Endothelial cell (in vitro differentiated cells): ENCODE measurements around the gene DMD. TPM values are rescaled to one million over a fixed set of nuclear protein-coding genes. Genes with fewer than 3 reads are reported as not detected.

Experiments used
- DNase-seq: peaks from one replicate; pipeline ENCODE4 v3.0.0; 2021; ENCODE audit warnings: low spot score
- H3K27ac Mint-ChIP-seq: one replicate; pipeline ENCODE4 v1.8.0; 2021; ENCODE audit warnings: mixed read lengths, inconsistent platforms; ENCODE audit not compliant: unreplicated experiment
- H3K27me3 Mint-ChIP-seq: one replicate; pipeline ENCODE4 v1.8.0; 2021; ENCODE audit warnings: mild to moderate bottlenecking, moderate library complexity, mixed read lengths, inconsistent platforms; ENCODE audit not compliant: unreplicated experiment
- H3K36me3 Mint-ChIP-seq: one replicate; pipeline ENCODE4 v1.8.0; 2021; ENCODE audit warnings: mild to moderate bottlenecking, low read depth, mixed read lengths, inconsistent platforms; ENCODE audit not compliant: unreplicated experiment
- H3K4me1 Mint-ChIP-seq: one replicate; pipeline ENCODE4 v1.8.0; 2021; ENCODE audit warnings: mild to moderate bottlenecking, mixed read lengths, inconsistent platforms; ENCODE audit not compliant: unreplicated experiment
- H3K4me3 Mint-ChIP-seq: one replicate; pipeline ENCODE4 v1.8.0; 2021; ENCODE audit warnings: mild to moderate bottlenecking, mixed read lengths, inconsistent platforms; ENCODE audit not compliant: unreplicated experiment
- H3K9me3 Mint-ChIP-seq: one replicate; pipeline ENCODE4 v1.8.0; 2021; ENCODE audit warnings: mixed read lengths, inconsistent platforms; ENCODE audit not compliant: unreplicated experiment
- CTCF ChIP-seq: fragments of 200-600 bp; sonication (generic); IDR thresholded peaks from one replicate; pipeline ENCODE4 v1.5.0; 2021; ENCODE audit warnings: antibody characterized with exemption; ENCODE audit not compliant: unreplicated experiment
- total RNA-seq: library from RNA; stranded (reverse); fragmentation: NEBNext Ultra II Directional; extraction: Animal tissue kit (Norgen Biotek cat#: 25700); gene quantifications from one replicate; pipeline ENCODE4 v1.2.1, GENCODE V29; 2021; ENCODE audit not compliant: unreplicated experiment

Gene DMD
- total RNA-seq, 1 donor from 2014 or later: 5.5 TPM

- Mint-ChIP-seq H3K27ac (no peak overlapping the region), H3K9me3 (no peaks in the 10 kb centered on the region), H3K4me3 (no peak overlapping the region), H3K27me3 (peaks cover 1% of the 10 kb centered on the region), H3K36me3 (no peaks in the 10 kb centered on the region), H3K4me1 (no peaks in the 10 kb centered on the region)
- TF ChIP-seq CTCF: no peak
- no peak for DNase-seq
Observed at GRCh38 chrX:32847921-32848320, 363.4 kb downstream of the DMD start.

- no peak for TF ChIP-seq CTCF
- H3K36me3 Mint-ChIP-seq: no peaks in the 10 kb centered on the region
- no peaks in the 10 kb centered on the region for H3K9me3 Mint-ChIP-seq
- H3K27ac Mint-ChIP-seq: no peak overlapping the region
- H3K4me1 Mint-ChIP-seq: no peaks in the 10 kb centered on the region
- no peak for DNase-seq
- H3K4me3 Mint-ChIP-seq: no peak overlapping the region
- no peaks in the 10 kb centered on the region for H3K27me3 Mint-ChIP-seq
Observed at GRCh38 chrX:32842053-32842452, 369.3 kb downstream of the DMD start.

DNA sequence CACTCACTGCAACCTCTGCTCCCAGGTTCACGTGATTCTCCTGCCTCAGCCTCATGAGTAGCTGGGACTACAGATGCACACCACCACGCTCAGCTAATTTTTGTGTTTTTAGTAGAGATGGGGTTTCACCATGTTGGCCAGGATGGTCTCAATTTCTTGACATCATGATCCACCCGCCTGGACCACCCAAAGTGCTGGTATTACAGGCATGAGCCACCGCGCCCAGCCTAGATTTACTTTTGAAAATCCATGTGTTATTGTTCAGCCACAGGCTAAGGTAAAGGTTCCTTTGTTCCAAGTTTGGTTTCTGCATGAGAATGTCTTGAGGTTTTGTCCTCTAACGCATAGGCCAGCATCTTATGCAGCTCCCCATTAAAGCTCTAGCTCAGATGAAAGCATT lies 371.6 kb downstream of the DMD start:
- Mint-ChIP-seq H3K4me3 (no peak overlapping the region), H3K36me3 (no peaks in the 10 kb centered on the region), H3K27ac (no peak overlapping the region), H3K27me3 (no peaks in the 10 kb centered on the region), H3K9me3 (no peaks in the 10 kb centered on the region), H3K4me1 (no peaks in the 10 kb centered on the region)
- TF ChIP-seq CTCF: no peak
- no peak for DNase-seq

- Mint-ChIP-seq H3K27me3 (no peaks in the 10 kb centered on the region), H3K9me3 (no peaks in the 10 kb centered on the region), H3K36me3 (no peaks in the 10 kb centered on the region), H3K27ac (no peak overlapping the region), H3K4me1 (no peaks in the 10 kb centered on the region), H3K4me3 (no peak overlapping the region)
- no peak for DNase-seq
- TF ChIP-seq CTCF: no peak
Observed at GRCh38 chrX:32825009-32825408, 386.3 kb downstream of the DMD start.

DNA sequence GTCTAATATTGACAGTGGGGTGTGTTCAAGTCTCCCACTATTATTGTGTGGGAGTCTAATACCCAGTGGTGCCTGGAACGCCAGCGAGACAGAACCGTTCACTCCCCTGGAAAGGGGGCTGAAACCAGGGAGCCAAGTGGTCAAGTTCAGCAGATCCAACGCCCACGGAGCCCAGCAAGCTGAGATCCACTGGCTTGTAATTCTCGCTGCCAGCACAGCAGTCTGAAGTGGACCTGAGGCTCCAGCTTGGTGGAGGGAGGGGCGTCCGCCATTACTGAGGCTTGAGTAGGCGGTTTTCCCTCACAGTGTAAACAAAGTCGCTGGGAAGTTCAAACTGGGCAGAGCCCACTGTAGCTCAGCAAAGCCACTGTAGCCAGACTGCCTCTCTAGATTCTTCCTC lies 407.3 kb downstream of the DMD start:
- no peak overlapping the region for H3K27ac Mint-ChIP-seq
- H3K27me3 Mint-ChIP-seq: no peaks in the 10 kb centered on the region
- H3K4me3 Mint-ChIP-seq: no peak overlapping the region
- no peaks in the 10 kb centered on the region for H3K4me1 Mint-ChIP-seq
- no peaks in the 10 kb centered on the region for H3K36me3 Mint-ChIP-seq
- DNase-seq: no peak
- no peaks in the 10 kb centered on the region for H3K9me3 Mint-ChIP-seq
- TF ChIP-seq CTCF: no peak
